Testis (tissue), 2 donors: ENCODE measurements around the gene SNX11.

Source experiments
- CTCF ChIP-seq, 3 experiments: fragments of 450-650 bp in 2 of 3; fragments of 200-600 bp in 1 of 3; sonication (generic) in 1 of 3; IDR thresholded peaks; one replicate each; pipeline ENCODE4 v1.5.1; 2016 to 2019; ENCODE audit warnings: antibody characterized with exemption in 3 of 3, mild to moderate bottlenecking in 2 of 3, moderate library complexity in 1 of 3
- POLR2A ChIP-seq: fragments of 450-650 bp; IDR thresholded peaks from one replicate; pipeline ENCODE4 v1.6.1; 2017; ENCODE audit warnings: antibody characterized with exemption, mild to moderate bottlenecking, moderate library complexity

GRCh38 chr17:48149787-48150463 is 42.4 kb downstream of the SNX11 start:
- TF ChIP-seq POLR2A (no peak), CTCF (IDR thresholded peaks at IDR 0.05) (no peak)
